OCI-LY3 (cell line): ENCODE data around the gene STK4.

ENCODE experiments used
- H2AFZ ChIP-seq: fragments of 200-600, 300-600 bp; shearing (Covaris generic); 2 replicates; pipeline ENCODE4 v1.6.0; 2014; ENCODE audit warnings: antibody characterized with exemption, low read depth, low read length
- H3K27ac ChIP-seq: fragments of 200-600, 300-600 bp; sonication (generic); 2 replicates; pipeline ENCODE4 v1.5.1; 2014; ENCODE audit warnings: mild to moderate bottlenecking, low read length, moderate library complexity, mixed read lengths
- H3K27me3 ChIP-seq: fragments of 200-600, 300-600 bp; sonication (generic); 2 replicates; pipeline ENCODE4 v1.6.1; 2014; ENCODE audit warnings: low read depth, low read length, mixed read lengths
- H3K36me3 ChIP-seq: fragments of 200-600, 300-600 bp; sonication (generic); replicated peaks from 2 replicates; pipeline ENCODE3; 2014; ENCODE audit warnings: low read depth, low read length, mixed read lengths
- H3K4me1 ChIP-seq: fragments of 300-600, 200-600 bp; sonication (generic); 2 replicates; pipeline ENCODE4 v1.6.1; 2014; ENCODE audit warnings: low read length, mixed read lengths
- H3K4me2 ChIP-seq: fragments of 200-600, 300-600 bp; sonication (generic); 2 replicates; pipeline ENCODE4 v1.6.1; 2014; ENCODE audit warnings: low read length, mixed read lengths
- H3K4me3 ChIP-seq: fragments of 300-600, 200-600 bp; sonication (generic); 2 replicates; pipeline ENCODE4 v1.5.1; 2014; ENCODE audit warnings: antibody characterized with exemption, mild to moderate bottlenecking, low read length, moderate library complexity
- H3K79me2 ChIP-seq: fragments of 300-600, 200-600 bp; shearing (Covaris generic); 2 replicates; pipeline ENCODE4 v1.6.1; 2014; ENCODE audit warnings: mild to moderate bottlenecking, low read length, mixed read lengths
- H3K9ac ChIP-seq: fragments of 300-600, 200-600 bp; shearing (Covaris generic); 2 replicates; pipeline ENCODE4 v1.6.0; 2014; ENCODE audit warnings: mild to moderate bottlenecking, low read length, moderate library complexity
- H3K9me3 ChIP-seq: fragments of 200-600, 300-600 bp; shearing (Covaris generic); 2 replicates; pipeline ENCODE4 v1.6.1; 2014; ENCODE audit warnings: low read length, mixed read lengths; ENCODE audit not compliant: insufficient read depth
- H4K20me1 ChIP-seq: fragments of 200-600, 300-600 bp; sonication (generic); 2 replicates; pipeline ENCODE4 v1.6.1; 2016; ENCODE audit warnings: low read length, mixed read lengths; ENCODE audit not compliant: insufficient read depth
- CTCF ChIP-seq: fragments of 200-600, 300-600 bp; sonication (generic); IDR thresholded peaks from 2 replicates; pipeline ENCODE4 v1.5.1; 2014; ENCODE audit warnings: antibody characterized with exemption, low read length, low read depth
- EZH2phosphoT487 ChIP-seq: fragments of 200-600 bp; shearing (Covaris generic); IDR thresholded peaks from 2 replicates; pipeline ENCODE4 v1.6.1; 2018; ENCODE audit warnings: antibody characterized with exemption, mixed run types, low read depth

Gene STK4

GRCh38 chr20:45117581-45117980, 151.3 kb downstream of the STK4 start:
- H3K79me2 ChIP-seq, result no peaks in the 10 kb centered on the region
- peaks cover 10% of the 10 kb centered on the region for H3K4me1 ChIP-seq
- H2AFZ ChIP-seq, result no peak overlapping the region
- no peak overlapping the region for H3K27ac ChIP-seq
- no peak for TF ChIP-seq EZH2phosphoT487
- no peak for TF ChIP-seq CTCF
- H3K36me3 ChIP-seq, result no peaks in the 10 kb centered on the region
- no peaks in the 10 kb centered on the region for H4K20me1 ChIP-seq
- H3K9me3 ChIP-seq, result no peaks in the 10 kb centered on the region
- H3K4me3 ChIP-seq, result no peak overlapping the region
- H3K4me2 ChIP-seq, result no peak overlapping the region
- H3K9ac ChIP-seq, result no peak overlapping the region
- H3K27me3 ChIP-seq, result no peaks in the 10 kb centered on the region

GRCh38 chr20:45118028-45118427, 151.7 kb downstream of the STK4 start:
- Histone ChIP-seq H3K27ac (no peak overlapping the region), H3K9ac (no peak overlapping the region), H3K79me2 (no peaks in the 10 kb centered on the region), H3K4me2 (no peak overlapping the region), H3K4me3 (no peak overlapping the region), H3K36me3 (no peaks in the 10 kb centered on the region), H2AFZ (no peak overlapping the region), H3K4me1 (peaks cover 10% of the 10 kb centered on the region), H4K20me1 (no peaks in the 10 kb centered on the region), H3K9me3 (no peaks in the 10 kb centered on the region), H3K27me3 (no peaks in the 10 kb centered on the region)
- TF ChIP-seq CTCF, result peak; percentile 21; the same call in 1 of the 2 replicates
- no peak for TF ChIP-seq EZH2phosphoT487

- H3K4me1 ChIP-seq, result peaks cover 9% of the 10 kb centered on the region
- H3K27me3 ChIP-seq, result no peaks in the 10 kb centered on the region
- no peak overlapping the region for H3K4me3 ChIP-seq
- H3K9me3 ChIP-seq, result no peaks in the 10 kb centered on the region
- H3K4me2 ChIP-seq, result no peak overlapping the region
- no peaks in the 10 kb centered on the region for H4K20me1 ChIP-seq
- H3K27ac ChIP-seq, result no peak overlapping the region
- no peaks in the 10 kb centered on the region for H3K79me2 ChIP-seq
- no peak overlapping the region for H2AFZ ChIP-seq
- H3K9ac ChIP-seq, result no peak overlapping the region
- TF ChIP-seq CTCF, result no peak
- TF ChIP-seq EZH2phosphoT487, result no peak
- no peaks in the 10 kb centered on the region for H3K36me3 ChIP-seq
These were observed 153.4 kb downstream of the STK4 start for GRCh38 chr20:45119556-45120266.

GRCh38 chr20:45121388-45121787, 155.1 kb downstream of the STK4 start:
- H3K4me2 ChIP-seq, result no peak overlapping the region
- H3K4me3 ChIP-seq, result no peak overlapping the region

More at GRCh38 chr20:45121388-45121787, 155.1 kb downstream of the STK4 start:
- H3K4me1 ChIP-seq, result no peaks in the 10 kb centered on the region
- no peaks in the 10 kb centered on the region for H3K9me3 ChIP-seq
- H3K9ac ChIP-seq, result no peak overlapping the region
- no peaks in the 10 kb centered on the region for H3K79me2 ChIP-seq
- H3K27ac ChIP-seq, result no peak overlapping the region
- no peaks in the 10 kb centered on the region for H3K36me3 ChIP-seq
- no peaks in the 10 kb centered on the region for H3K27me3 ChIP-seq
- no peaks in the 10 kb centered on the region for H4K20me1 ChIP-seq
- no peak overlapping the region for H2AFZ ChIP-seq
- TF ChIP-seq CTCF, result no peak
- no peak for TF ChIP-seq EZH2phosphoT487
